HEK293 (cell line): ENCODE measurements around the gene DCAF10.
A peak's percentile ranks its signal among the peaks of the same experiment; 100 is the strongest.

ENCODE experiments used
- CTCF ChIA-PET: fragments of 350-600 bp; formaldehyde crosslinking; extraction: SDS; loops from one replicate; lab custom pipeline; 2021; ENCODE audit warnings: antibody characterized with exemption; lab: Yijun Ruan, JAX
- POLR2A ChIA-PET: fragments of 300-600 bp; formaldehyde crosslinking; extraction: SDS; loops from one replicate; lab custom pipeline; 2020; ENCODE audit warnings: antibody characterized with exemption, inconsistent platforms; lab: Yijun Ruan, JAX
- H3K27ac ChIP-seq: fragments of 200-500 bp; sonication (Bioruptor generic); 2 replicates; pipeline ENCODE4 v1.5.1; 2014; ENCODE audit warnings: low read depth, low read length, control low read depth, inconsistent platforms; ENCODE audit errors: extremely low read depth
- H3K36me3 ChIP-seq, 2 experiments: fragments of 200-500 bp in 1 of 2; sonication (Bioruptor generic) in 1 of 2; 1 replicate in 1 of 2; 2 replicates in 1 of 2; pipeline ENCODE4 v1.5.1; 2014 to 2017; ENCODE audit warnings: inconsistent platforms in 2 of 2, low read length in 2 of 2; ENCODE audit not compliant: control insufficient read depth in 2 of 2, insufficient read depth in 1 of 2
- H3K4me1 ChIP-seq: fragments of 200-500 bp; sonication (Bioruptor generic); 2 replicates; pipeline ENCODE4 v1.5.1; 2014; ENCODE audit warnings: mild to moderate bottlenecking, low read length, inconsistent platforms; ENCODE audit not compliant: control insufficient read depth, insufficient read depth
- H3K4me3 ChIP-seq: 2 replicates; pipeline ENCODE4 v1.5.1; 2011; ENCODE audit warnings: low read depth, mild to moderate bottlenecking, control low read depth, low read length, moderate library complexity
- H3K9me3 ChIP-seq: fragments of 200-500 bp; sonication (Bioruptor generic); 2 replicates; pipeline ENCODE4 v1.5.1; 2014; ENCODE audit warnings: low read depth, low read length, inconsistent platforms; ENCODE audit not compliant: control insufficient read depth, insufficient read depth
- GLIS2 ChIP-seq: fragments of 450-650 bp; formaldehyde crosslinking; IDR thresholded peaks from 2 replicates; pipeline ENCODE4 v1.5.1; 2016; ENCODE audit warnings: missing biosample characterization, missing genetic modification characterization
- KLF1 ChIP-seq: fragments of 450-650 bp; formaldehyde crosslinking; IDR thresholded peaks from 2 replicates; pipeline ENCODE4 v1.5.1; 2016; ENCODE audit warnings: missing biosample characterization, missing genetic modification characterization
- KLF9 ChIP-seq: fragments of 450-650 bp; formaldehyde crosslinking; IDR thresholded peaks from 2 replicates; pipeline ENCODE4 v1.5.1; 2016; ENCODE audit warnings: missing biosample characterization, missing genetic modification characterization, low read depth
- PRDM2 ChIP-seq: fragments of 450-650 bp; formaldehyde crosslinking; IDR thresholded peaks from 2 replicates; pipeline ENCODE4 v1.5.1; 2016; ENCODE audit warnings: missing biosample characterization, missing genetic modification characterization, borderline replicate concordance
- REPIN1 ChIP-seq: fragments of 450-650 bp; formaldehyde crosslinking; IDR thresholded peaks from 2 replicates; pipeline ENCODE4 v1.5.1; 2017; ENCODE audit warnings: missing biosample characterization, missing genetic modification characterization, low read depth
- TSHZ1 ChIP-seq: fragments of 450-650 bp; formaldehyde crosslinking; IDR thresholded peaks from 2 replicates; pipeline ENCODE4 v1.5.1; 2016; ENCODE audit warnings: missing biosample characterization, missing genetic modification characterization, borderline replicate concordance
- ZNF121 ChIP-seq: fragments of 450-650 bp; formaldehyde crosslinking; IDR thresholded peaks from 2 replicates; pipeline ENCODE4 v1.5.1; 2016; ENCODE audit warnings: missing biosample characterization, missing genetic modification characterization
- ZNF211 ChIP-seq: fragments of 450-650 bp; formaldehyde crosslinking; IDR thresholded peaks from 2 replicates; pipeline ENCODE4 v1.5.1; 2016; ENCODE audit warnings: low read depth, missing biosample characterization, missing genetic modification characterization
- ZNF302 ChIP-seq: fragments of 450-650 bp; formaldehyde crosslinking; IDR thresholded peaks from 2 replicates; pipeline ENCODE4 v1.5.1; 2016; ENCODE audit warnings: missing biosample characterization, missing genetic modification characterization, low read depth
- ZNF514 ChIP-seq: fragments of 450-650 bp; formaldehyde crosslinking; IDR thresholded peaks from 2 replicates; pipeline ENCODE4 v1.5.1; 2016; ENCODE audit warnings: missing biosample characterization, missing genetic modification characterization
- ZNF521 ChIP-seq: fragments of 450-650 bp; formaldehyde crosslinking; IDR thresholded peaks from 2 replicates; pipeline ENCODE4 v1.5.1; 2017; ENCODE audit warnings: missing biosample characterization, mild to moderate bottlenecking, missing genetic modification characterization
- ZNF530 ChIP-seq: fragments of 450-650 bp; formaldehyde crosslinking; IDR thresholded peaks from 2 replicates; pipeline ENCODE4 v1.5.1; 2016; ENCODE audit warnings: low read depth, missing biosample characterization, missing genetic modification characterization
- ZNF707 ChIP-seq: fragments of 450-650 bp; formaldehyde crosslinking; IDR thresholded peaks from 2 replicates; pipeline ENCODE4 v1.5.1; 2016; ENCODE audit warnings: missing biosample characterization, missing genetic modification characterization
- ZNF747 ChIP-seq: fragments of 450-650 bp; formaldehyde crosslinking; IDR thresholded peaks from 2 replicates; pipeline ENCODE4 v1.5.1; 2016; ENCODE audit warnings: missing biosample characterization, missing genetic modification characterization
- ZNF777 ChIP-seq: fragments of 450-650 bp; formaldehyde crosslinking; IDR thresholded peaks from 2 replicates; pipeline ENCODE4 v1.5.1; 2017; ENCODE audit warnings: missing biosample characterization, missing genetic modification characterization, borderline replicate concordance
- TF ChIP-seq, protein P1 (sequence below): fragments of 450-650 bp; formaldehyde crosslinking; IDR thresholded peaks from 2 replicates; pipeline ENCODE4 v1.5.1; 2016; ENCODE audit warnings: missing biosample characterization, missing genetic modification characterization
- TF ChIP-seq, protein P2 (sequence below): fragments of 450-650 bp; formaldehyde crosslinking; IDR thresholded peaks from 2 replicates; pipeline ENCODE4 v1.5.1; 2016; ENCODE audit warnings: missing biosample characterization, missing genetic modification characterization

The DCAF10 gene

DNA sequence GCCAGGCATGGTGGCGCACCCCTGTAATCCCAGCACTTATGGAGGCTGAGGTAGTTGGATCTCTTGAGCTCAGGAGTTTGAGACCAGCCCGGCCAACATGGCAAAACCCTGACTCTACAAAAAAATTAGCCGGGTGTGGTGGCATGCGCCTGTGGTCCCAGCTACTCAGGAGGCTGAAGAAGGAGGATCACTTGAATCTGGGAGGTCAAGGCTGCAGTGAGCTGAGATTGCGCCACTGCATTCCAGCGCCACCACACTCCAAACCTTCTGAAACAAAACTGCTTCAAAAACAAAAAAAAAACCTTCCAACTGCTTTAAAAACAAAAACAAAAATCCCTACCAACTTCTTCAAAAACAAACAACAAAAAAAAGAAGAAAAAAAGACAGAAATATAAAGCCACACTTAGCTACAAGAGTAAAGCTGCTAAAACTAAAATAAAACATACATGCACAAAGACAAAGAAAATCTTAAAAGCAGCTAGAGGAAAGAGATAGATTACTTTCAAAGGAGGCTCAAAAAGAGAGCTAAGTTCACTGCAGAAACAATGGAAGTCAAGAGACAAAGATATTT is 11.4 kb downstream of the DCAF10 start:
- H3K4me3 ChIP-seq = no peak overlapping the region
- POLR2A ChIA-PET = interaction anchor here (2.7 kb wide), 1 partner anchor 11 kb away, joined by 12 read pairs; the partner anchor contains the start of gene DCAF10
- H3K27ac ChIP-seq = no peak overlapping the region
- H3K4me1 ChIP-seq = no peaks in the 10 kb centered on the region
- CTCF ChIA-PET = interaction anchor here (0.6 to 1.1 kb wide), 2 partner anchors 29 to 64 kb away, joined by 3 to 4 read pairs; no protein-coding TSS in a partner anchor
- TF ChIP-seq ZNF747 (tag by site-specific recombination) = no peak
- no peak for TF ChIP-seq ZNF211
- no peak for TF ChIP-seq REPIN1 (tag by site-specific recombination)
- no peak for TF ChIP-seq ZNF530 (tag by site-specific recombination)
- peaks cover 3 to 7% of the 10 kb centered on the region in 2 experiments for H3K36me3 ChIP-seq
- H3K9me3 ChIP-seq = no peaks in the 10 kb centered on the region

DNA sequence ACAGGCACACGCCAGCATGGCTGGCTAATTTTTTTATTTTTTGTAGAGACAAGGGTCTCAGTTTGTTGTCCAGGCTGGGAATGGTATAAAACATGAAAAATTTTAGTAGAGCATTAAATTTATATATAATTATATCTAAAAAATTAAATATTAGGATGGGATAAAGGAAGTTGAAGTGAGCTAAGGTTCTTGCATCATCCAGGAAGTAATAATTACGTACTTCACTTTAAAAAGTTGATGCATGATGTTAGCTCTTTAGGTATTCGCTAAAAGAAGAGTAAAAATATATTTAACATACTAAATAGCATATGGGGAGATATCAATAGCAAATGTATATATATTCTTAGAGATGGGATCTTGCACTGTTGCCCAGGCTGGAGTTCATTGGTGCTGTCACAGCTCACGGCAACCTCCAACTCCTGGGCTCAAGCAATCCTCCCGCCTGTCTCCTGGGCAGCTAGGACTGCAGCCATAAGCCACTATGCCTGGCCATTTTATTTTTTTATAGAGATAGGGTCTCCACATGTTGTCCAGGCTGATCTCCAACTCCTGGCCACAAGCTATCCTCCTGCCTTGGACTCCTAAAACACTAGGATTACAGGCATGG is 12.3 kb downstream of the DCAF10 start:
- no peak overlapping the region for H3K27ac ChIP-seq
- CTCF ChIA-PET = interaction anchor here (1.1 kb wide), 1 partner anchor 65 kb away, joined by 4 read pairs; no protein-coding TSS in a partner anchor

GRCh38 chr9:37818849-37819248 is 18.3 kb downstream of the DCAF10 start:
- peaks cover 9 to 31% of the 10 kb centered on the region in 2 experiments for H3K36me3 ChIP-seq
- H3K27ac ChIP-seq = no peak overlapping the region
- H3K4me3 ChIP-seq = no peak overlapping the region
- H3K9me3 ChIP-seq = no peaks in the 10 kb centered on the region
- CTCF ChIA-PET = no interaction called here
- POLR2A ChIA-PET = no interaction called here
- H3K4me1 ChIP-seq = no peaks in the 10 kb centered on the region
- TF ChIP-seq KLF1 (tag by site-specific recombination) = no peak
- no peak for TF ChIP-seq GLIS2 (tag by site-specific recombination)
- TF ChIP-seq ZNF707 (tag by site-specific recombination) = no peak
- TF ChIP-seq ZNF514 (tag by site-specific recombination) = no peak
- TF ChIP-seq ZNF521 = no peak
- TF ChIP-seq ZNF302 (tag by site-specific recombination) = no peak
- TF ChIP-seq ZNF777 (tag by site-specific recombination) = no peak
- no peak for TF ChIP-seq KLF9 (tag by site-specific recombination)
- no peak for TF ChIP-seq PRDM2 (tag by site-specific recombination)
- no peak for TF ChIP-seq TSHZ1
- TF ChIP-seq, protein P1, sequence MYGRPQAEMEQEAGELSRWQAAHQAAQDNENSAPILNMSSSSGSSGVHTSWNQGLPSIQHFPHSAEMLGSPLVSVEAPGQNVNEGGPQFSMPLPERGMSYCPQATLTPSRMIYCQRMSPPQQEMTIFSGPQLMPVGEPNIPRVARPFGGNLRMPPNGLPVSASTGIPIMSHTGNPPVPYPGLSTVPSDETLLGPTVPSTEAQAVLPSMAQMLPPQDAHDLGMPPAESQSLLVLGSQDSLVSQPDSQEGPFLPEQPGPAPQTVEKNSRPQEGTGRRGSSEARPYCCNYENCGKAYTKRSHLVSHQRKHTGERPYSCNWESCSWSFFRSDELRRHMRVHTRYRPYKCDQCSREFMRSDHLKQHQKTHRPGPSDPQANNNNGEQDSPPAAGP (tag by site-specific recombination) = no peak

More for the DNA sequence above, 12.3 kb downstream of the DCAF10 start:
- H3K9me3 ChIP-seq = no peaks in the 10 kb centered on the region
- POLR2A ChIA-PET = interaction anchor here (2.7 kb wide), 1 partner anchor 12 kb away, joined by 12 read pairs; the partner anchor contains the start of gene DCAF10
- no peaks in the 10 kb centered on the region for H3K4me1 ChIP-seq
- TF ChIP-seq, protein P2, sequence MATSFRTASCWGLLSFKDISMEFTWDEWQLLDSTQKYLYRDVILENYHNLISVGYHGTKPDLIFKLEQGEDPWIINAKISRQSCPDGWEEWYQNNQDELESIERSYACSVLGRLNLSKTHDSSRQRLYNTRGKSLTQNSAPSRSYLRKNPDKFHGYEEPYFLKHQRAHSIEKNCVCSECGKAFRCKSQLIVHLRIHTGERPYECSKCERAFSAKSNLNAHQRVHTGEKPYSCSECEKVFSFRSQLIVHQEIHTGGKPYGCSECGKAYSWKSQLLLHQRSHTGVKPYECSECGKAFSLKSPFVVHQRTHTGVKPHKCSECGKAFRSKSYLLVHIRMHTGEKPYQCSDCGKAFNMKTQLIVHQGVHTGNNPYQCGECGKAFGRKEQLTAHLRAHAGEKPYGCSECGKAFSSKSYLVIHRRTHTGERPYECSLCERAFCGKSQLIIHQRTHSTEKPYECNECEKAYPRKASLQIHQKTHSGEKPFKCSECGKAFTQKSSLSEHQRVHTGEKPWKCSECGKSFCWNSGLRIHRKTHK (tag by site-specific recombination) = no peak
- TF ChIP-seq ZNF121 (tag by site-specific recombination) = 0 out of 2 replicates have a peak, but pooled peaks have one; percentile 32
- H3K36me3 ChIP-seq = peaks cover 3 to 7% of the 10 kb centered on the region in 2 experiments
- H3K4me3 ChIP-seq = no peak overlapping the region
